HG03097 (cell line): ENCODE measurements around the gene PDE9A.

Experiments
- ATAC-seq: cut with Tn5 transposase; IDR thresholded peaks from one replicate; pipeline ENCODE4 v1.9.1; 2021; ENCODE audit not compliant: unreplicated experiment, low FRiP score

PDE9A gene

DNA sequence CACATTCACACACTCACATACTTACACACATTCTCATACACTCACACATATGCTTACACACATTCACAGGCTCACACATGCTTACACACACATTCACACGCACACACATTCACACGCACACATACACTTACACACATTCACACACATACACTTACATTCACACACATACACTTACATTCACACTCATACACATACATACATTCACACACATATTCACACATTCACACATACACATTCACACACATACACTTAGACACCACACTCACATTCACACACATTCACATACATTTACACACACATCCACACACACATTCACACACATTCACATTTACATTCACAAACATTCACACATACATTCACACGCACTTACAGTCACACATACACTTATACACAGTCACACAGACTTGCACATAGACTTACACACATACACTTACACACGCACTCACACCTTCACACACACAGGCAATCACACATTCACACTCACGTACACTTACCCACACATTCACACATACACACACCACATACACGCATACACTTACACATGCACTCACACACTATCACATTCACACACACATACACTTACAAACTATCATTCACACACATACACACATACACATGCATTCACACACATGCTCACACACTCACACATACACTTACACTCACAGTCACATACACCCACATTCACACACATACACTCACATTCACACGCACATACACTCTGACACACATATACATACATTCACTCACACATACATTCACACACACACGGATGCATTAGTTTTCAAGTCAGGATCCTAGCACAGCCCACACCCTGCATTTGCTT is 16.8 kb downstream of the PDE9A start:
- ATAC-seq, result no peak

DNA sequence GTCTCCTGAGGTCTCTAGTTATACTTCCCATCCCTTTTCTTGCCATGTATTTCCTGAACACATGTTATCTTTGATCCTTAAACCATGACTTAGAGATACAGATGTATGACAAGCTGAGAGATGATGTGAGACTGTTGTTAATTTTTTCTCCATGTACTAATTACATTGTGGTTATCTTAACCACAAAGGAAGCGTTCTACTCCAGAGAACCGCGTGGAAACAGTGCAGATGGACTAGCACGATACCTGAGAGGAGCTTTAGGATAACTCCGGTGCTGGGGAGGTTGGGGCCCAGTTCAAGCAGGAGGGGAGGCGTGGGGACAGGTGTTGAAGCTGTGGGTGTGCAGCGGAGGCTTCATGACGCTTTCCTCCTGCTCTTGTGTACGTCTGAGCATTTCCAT is 17.5 kb downstream of the PDE9A start:
- ATAC-seq, result no peak

DNA sequence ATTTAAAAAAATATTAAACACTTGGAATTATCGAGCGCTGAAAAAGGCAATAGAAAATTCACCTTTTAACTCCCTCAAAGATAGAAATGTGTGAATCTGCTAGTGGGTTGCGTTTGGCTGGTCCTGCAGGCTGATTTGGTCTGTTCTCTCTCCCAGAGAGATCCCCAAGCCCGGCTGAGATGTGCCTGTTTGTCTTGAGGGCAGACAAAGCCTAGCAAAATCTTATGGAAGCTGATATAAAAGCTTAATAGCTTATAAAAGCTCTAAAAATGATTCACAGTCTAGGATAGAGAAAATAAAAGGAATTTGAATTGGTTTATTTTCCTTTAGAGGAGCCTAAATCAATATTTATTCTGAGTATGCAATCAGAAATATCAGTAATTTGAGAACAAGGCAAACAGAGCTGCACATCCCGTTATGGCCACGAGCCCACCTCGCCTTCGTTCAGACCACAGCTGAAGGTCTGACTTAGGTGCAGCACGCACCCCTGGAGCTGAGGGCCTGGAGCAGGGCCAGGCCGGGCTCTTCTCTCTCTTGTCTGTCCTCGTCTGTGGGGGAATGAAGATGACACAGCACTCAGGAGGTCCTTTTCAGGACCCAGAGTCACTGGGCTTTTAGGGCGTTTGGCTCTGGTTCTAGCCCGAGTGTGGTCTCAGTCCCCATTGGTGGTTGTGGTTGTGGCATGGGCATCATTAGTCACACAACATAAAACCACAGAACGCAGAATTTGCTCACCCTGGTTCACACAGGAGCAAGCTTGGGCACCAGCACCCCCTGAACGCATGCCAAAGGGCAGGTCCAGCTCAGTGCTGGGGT is 18.6 kb downstream of the PDE9A start:
- no peak for ATAC-seq

DNA sequence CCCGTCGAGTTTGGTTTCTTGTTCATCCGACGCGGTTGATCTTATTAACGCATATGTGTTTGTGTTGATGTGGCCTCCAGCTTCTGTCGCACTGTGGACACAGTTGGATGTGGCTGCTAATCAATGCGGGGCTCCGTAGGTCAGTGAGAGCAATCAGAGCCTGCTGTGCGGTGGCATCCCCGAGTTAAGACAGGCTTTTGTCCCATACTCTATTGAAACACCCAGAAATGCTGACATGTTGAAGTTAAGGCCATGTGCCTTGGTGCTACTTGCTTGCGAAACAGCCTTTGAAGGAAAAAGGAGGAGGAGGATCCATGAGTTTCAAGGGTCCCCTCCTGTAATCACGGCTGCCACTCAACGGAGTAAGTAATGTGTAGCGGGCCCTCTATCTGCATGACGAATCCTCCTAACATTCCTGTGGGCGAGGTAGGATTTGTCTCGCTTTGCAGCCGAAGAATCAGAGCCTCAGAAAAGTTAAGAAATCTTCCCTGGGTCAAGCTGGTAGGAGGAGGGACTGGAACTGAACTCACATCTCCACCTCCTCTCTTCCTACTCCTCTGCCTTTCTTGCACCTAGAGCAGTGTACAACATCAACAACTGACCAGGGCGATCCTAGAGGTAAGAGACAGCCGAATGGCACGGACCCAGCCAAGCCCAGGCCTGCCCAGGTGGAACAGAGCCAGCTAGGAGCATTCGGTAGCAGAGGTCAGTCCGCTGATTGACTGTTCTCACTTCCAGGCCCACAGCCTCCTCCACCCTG is 19.5 kb downstream of the PDE9A start:
- no peak for ATAC-seq

DNA sequence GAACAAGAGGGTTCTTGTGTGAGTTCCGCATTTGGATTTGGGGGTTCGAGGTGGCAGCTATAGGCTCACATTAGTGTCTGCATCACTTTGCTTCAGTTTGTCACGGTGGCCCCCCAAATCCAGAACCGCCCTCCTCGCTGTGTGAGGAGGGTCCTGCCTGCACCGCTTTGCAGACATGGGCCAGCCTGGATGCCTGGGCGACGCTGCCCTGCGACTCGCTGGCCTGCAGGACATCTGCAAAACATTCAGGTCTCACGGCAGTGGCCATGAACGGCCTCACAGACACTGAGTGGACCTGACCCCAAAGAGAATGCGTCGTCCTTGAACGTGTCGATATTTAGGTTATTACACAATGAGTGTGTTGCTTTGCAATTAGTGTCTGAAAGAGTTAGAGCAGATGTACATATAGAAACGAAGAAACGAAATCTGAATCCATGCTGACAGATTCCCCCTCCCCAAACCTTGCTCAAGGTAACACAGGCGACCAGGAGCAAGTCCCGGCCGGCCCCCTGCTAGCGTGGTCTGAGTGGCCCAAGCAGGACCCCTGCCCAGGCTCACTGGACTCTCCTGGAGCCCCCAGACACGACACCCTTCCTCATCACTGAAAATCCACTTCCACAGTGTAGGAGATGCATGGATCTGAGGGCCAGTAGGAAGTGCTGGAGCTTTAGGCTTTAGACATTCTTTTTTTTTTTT is 20.4 kb downstream of the PDE9A start:
- no peak for ATAC-seq

DNA sequence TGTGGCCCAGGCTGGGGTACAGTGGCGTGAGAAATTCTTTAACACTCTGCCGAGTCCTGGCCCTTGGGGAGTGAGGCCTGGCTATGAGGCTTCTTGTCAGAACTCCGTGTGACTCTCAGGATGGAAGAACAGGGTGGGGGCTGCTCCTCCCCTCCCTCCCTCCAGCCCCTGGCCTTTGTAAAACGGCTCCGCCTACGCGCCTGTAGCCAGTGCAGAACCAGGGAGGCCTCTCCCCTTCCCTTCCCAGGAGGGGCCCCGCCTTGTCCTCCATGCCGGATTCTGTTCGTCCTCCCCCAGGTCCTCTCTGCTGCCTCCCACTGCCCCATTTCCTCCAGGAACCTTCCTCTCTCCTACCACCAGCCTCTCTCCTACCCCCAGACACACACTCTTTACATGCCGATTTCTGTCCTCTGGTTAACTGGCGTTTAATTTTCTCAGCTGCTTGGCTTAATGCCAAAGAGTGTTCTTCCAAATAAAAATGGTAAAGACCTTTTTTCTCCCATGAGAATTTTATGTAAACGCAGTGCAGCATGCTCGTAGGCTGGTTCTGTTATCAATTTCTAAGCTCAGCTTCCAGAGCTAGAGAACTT is 21.0 kb downstream of the PDE9A start:
- ATAC-seq, result no peak

DNA sequence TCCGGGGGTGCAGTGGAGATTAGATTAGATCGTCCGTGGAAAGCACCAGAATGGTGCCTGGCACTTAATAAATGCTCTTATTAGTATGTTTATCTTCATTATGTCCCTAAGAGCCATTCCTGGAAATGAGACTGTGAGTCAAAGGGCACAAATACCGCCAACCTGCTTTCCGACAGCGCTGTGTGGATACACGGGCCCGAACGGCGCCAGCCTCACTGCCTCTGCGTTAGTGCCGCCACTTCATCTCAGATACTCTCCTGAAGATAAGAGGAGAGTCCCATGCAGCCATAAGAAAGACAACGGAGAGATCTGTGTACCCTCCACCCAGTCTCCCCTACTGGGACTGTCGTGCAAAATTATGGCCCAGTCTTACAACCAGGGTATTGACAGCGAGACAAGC is 22.0 kb downstream of the PDE9A start:
- ATAC-seq, result no peak

DNA sequence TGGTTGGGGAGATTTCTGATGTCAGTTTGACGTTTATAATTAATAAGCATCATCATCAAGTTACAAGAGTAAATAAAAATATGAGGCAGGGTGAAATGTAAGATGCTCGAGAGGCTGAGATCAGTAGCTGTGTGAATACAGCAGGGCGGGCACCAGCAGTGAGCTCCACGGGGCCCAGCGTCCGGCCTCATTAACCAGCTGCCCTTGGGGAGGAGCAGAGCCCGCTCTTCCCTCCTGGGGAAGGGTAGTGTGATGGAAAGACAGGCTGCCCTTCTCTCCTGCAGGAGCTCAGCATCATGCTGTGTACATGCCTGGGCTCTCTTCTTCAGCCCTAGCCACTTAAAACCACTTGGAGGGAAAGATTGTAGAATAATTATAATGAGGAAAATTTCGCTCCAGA is 23.4 kb downstream of the PDE9A start:
- ATAC-seq, result no peak

DNA sequence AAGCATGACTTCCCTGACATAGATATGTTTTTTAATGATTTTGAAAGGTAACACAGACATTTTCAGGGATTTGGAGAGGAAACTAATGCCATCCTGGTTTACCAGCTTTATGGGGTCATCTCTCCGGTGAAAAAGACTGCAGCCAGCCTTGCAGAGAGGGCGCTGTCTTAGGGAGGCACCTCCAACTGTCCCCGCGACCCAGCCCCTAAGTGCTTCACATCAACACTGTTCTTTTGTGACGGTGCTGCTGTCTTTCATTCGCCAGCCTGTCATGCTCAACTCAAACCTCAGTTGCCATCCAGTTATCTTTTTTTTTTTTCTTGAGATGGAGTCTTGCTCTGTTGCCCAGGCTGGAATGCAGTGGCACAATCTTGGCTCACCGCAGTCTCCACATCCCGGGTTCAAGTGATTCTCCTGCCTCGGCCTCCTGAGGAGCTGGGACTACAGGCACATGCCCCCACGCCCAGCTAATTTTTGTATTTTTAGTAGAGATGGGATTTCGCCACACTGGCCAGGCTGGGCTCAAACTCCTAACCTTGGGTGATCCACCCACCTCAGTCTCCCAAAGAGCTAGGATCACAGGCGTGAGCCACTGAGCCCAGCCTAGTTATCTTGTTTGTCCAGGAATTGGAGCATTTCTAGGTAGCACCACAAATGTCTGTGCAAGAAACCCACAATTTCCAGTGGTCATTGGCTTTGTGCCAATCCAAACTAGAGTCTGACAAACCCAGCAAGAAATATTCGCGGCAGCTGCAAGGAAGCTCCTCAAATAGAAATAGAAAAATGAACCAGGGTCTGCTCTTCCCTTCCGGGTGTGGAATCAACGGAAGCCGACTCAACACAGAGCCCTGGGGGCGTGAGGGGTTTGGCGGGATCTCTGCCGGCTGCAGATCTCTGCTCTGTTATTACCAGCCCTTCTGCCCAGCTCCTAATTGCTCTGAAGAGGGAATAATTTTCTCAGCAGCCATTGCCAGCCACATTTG is 24.2 kb downstream of the PDE9A start:
- ATAC-seq, result no peak

DNA sequence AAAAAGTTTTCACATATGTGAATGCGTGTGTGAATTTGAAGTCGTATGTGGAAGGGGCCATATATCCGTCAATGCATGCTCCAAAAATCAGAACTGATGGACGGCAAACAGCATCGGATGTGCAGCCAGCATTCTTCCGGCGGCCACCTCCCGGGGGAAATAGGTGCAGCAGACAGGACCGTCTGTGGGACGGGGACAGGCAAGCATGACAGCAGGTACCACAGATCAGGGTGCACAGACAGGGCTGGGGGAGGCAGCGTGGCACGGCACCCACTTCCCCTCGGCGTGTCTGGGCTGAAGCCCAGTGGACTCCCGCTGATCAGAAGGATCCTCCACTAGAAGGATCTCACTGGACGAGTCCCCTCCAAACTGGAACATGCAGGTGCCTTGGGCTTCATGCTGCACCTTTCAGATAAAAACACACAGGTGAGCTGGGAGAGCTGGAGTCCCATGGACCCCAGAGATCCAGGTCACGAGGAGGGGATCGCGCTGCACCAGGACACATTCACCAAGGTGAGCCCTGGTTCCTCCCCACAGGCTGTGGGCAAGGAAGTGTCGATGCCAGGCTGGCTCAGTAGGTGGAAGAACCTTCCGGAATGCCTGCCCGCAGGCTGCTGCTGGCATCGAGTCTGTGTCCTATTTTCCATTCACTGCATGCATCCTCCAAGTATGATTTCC is 25.3 kb downstream of the PDE9A start:
- no peak for ATAC-seq

DNA sequence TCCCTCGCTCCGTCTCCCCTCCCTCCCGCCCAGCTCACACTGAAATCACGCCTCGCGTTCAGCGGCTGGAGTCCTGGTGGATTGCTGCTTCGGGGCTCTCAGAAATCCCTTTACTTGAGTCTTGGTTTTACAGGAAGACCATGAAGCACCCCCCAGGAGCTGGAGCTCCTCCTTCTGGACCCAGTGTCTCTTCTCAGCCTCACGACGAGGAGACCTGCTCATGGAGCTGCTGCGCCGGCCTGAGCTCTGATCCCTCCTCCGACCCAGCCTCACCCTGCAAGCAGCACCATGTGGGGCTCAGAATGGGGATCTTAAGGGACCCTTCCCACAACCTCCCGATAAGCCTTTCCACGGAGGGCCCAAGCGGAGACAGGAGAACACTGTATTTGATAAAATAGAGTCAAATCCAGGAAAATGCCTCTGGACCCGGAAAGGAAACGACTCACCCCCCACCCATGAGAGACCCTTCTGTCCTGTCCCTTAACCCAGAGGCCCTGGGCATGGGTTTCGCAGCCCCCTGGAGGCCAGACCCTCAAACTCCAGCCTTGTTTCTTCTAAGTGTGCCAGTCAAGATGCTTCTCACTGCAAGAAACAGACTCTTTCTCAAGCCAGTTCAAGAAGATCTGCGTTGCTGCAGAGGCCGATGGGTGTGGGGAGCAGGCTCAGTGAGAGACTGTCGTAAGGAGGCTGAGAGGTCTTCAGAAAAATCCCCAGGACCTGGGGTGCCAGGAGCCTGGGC is 26.1 kb downstream of the PDE9A start:
- ATAC-seq, result no peak

DNA sequence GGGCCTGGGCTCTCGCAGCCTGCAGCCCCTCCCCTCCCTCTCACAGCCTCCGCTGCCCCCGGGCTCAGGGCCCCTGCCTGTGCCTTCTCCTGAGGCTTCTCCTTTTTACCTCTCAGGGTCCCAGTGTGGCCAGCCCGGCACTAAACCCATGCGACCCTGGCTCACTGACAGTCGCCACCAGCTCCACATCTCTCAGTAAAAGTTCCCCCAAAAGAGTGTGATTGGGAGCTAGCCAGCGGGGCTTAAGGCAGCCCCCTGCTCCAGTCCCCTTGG is 26.6 kb downstream of the PDE9A start:
- ATAC-seq, result no peak

DNA sequence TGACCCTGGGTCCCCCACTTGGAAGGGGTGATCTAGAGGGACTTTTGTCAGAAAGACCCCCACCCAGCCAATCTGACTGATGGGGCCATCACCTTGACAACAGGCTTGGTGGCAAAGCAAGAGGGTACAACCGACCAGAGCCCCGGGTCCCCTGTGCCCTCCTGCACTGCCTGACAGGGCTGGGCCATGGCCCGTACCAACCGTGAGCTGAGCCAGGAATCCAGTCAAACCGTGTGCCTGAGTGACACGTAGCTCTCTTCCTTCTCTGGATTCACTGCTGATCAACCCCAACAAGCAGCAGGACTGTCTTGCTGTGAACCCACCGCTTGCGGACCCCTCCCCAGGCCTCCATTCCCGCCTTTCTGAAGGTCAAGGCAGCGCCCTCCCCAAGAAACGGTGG is 27.0 kb downstream of the PDE9A start:
- ATAC-seq, result no peak

DNA sequence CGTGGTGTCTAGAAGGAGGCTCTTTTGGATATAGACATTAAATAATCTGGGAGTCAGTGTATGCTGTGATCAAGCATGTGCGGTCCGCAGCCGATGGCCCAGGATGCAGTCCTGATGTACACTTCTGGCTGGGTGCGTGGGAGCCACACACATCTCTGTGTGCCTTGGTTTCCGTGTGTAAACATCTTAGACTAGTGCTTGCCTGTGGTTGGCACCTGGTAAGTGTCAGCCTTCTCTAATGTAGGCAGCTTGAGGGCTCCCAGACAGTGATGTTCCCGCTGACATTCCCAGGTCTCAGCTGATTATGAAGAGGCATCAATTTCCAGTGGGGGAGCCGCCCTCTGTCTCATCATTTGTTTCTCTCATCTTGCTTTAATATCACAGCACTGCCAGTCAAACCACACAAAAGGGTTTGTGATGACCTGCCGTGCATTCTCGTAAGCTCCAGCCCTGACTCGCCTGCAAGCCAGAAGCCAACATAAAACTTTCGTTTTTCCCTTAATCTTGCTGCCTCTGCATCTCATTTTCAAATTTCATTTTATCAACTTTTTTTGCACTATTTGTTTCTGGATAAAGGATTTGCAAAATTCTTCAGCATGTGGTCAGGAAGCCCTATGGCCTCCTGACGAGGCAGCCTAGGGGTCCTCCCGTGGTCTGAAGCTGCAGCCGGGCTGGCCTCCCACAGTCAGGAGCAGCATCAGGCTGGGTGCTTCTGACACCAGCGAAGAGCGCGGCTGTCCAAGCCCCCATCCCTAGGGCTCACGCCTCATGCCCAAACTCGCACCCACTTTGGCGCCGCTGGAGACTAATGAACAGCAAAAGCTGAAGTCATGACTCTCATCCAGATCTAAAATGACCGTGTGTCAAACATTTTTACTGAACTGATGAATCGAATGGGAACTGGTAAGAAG is 28.1 kb downstream of the PDE9A start:
- ATAC-seq, result no peak

DNA sequence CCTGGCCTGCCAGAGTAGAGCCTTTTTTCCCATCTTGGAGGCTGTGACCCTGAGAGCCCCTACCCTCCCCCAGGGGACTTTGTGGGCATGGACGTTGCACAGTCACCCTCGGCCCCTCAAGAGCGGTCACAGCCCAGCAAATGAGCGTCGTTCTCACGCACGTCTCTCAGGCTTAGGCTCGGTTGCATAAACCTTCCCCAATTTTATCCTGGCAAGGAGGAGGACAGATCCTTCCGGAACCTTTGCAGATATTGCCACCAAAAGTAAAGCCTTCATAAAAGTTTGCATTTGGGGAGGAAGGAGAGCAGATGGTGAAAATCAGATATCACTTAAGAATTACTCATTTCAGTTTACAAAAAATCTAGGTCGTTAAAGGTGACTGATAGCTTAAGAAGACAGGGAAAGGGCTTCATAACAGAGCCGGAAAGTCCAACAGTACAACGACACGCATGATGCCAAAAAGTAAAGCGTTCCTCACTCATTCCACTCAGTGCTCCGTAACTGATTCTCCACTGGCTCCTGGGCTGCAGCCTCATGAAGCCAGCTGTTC is 29.3 kb downstream of the PDE9A start:
- no peak for ATAC-seq

DNA sequence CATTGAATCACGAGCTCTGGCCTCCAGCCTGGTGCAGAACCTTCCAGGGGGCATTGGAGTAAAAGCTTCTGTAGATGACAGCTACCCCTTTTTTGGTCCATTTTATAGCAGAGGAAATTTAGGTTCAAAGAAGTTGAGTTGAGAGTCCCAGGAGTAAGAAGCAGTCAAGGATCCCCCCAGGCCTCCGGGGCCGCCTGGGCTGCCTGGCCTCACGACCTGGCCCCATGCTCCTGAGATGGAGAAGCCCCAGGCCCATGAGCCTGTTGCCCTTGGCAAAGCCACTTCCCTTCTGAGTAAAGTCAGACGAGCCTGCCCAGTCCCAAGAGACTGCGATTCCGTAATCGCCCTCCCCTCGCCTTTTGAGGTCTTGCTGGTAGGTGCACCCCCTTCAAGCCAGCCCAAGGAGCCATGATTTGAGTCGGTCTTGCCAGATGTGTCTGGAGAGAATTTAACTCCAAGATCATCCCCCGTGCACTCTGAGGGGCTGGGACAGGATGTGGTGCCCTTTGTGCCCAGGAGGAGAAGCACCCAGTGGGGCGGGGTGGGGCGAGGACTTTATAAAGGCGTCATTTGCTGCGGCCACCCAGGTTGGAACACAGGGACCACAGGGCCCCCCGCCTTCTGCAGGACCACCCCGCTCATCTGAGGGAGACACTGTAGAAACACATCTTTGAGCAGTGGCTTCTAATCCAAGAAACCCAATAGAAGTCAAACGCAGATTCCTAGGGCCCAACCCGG is 30.1 kb downstream of the PDE9A start:
- no peak for ATAC-seq
